PC-9 (cell line): ENCODE results near the gene MCM6.

Source experiments
- EZH2 ChIP-seq: fragments of 200-600 bp; sonication (generic); IDR thresholded peaks from 2 replicates; pipeline ENCODE4 v1.8.0; 2017; ENCODE audit warnings: antibody characterized with exemption, low read depth
- TF ChIP-seq, protein P1 (sequence below): fragments of 200-600 bp; sonication (generic); conservative IDR thresholded peaks from 2 replicates; pipeline ENCODE4 v1.6.1; 2017; ENCODE audit warnings: mixed run types, antibody characterized with exemption, mild to moderate bottlenecking, moderate library complexity

DNA sequence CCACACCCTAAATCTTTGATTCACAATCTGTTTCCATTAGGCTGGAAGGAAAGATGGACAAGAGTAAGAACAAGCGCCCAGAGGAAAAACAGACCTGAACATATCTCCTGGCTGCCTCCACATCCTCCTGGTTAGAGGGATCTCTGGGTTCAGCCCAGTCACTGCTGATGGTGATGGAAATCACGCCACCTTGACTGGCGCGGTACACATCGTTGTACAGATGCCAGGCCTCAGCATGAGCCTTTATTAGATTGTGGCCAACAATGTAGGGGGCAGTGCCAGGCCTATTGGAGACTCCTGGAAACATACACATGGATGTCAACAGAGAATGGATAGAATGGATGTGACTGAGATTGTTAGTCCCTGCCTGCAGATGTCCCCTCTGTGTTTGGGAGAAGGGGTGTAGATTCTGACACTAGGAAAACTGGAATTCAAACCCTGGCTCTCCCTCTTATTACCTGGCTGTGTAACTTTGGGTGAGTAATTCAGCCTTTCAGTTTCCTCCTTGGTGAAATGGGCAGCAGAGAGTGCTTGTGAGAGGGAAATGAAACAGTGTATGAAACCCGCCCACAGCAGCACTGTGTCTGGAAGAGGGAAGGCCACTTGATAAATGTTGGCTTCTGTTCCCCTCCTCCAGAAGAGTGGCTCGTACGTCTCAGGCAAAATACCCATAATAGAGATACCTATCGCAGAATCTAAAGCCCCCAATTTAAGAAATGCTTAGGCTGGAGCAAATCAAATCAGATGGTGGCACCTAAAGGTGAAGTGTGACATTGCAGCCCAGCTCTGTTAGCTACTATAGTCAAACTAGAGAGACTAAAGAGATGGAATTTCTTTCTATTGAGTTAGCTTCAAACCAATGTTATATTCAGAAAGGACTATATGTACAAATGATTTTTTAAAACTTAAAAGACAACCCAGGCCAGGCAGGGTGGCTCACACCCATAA is 75.5 kb downstream of the MCM6 start:
- TF ChIP-seq, protein P1, sequence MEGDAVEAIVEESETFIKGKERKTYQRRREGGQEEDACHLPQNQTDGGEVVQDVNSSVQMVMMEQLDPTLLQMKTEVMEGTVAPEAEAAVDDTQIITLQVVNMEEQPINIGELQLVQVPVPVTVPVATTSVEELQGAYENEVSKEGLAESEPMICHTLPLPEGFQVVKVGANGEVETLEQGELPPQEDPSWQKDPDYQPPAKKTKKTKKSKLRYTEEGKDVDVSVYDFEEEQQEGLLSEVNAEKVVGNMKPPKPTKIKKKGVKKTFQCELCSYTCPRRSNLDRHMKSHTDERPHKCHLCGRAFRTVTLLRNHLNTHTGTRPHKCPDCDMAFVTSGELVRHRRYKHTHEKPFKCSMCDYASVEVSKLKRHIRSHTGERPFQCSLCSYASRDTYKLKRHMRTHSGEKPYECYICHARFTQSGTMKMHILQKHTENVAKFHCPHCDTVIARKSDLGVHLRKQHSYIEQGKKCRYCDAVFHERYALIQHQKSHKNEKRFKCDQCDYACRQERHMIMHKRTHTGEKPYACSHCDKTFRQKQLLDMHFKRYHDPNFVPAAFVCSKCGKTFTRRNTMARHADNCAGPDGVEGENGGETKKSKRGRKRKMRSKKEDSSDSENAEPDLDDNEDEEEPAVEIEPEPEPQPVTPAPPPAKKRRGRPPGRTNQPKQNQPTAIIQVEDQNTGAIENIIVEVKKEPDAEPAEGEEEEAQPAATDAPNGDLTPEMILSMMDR: no peak
- no peak for TF ChIP-seq EZH2
